DND-41 (cell line): Measurements from ENCODE around the gene RAB30.

Source experiments
- EZH2 ChIP-seq: IDR thresholded peaks from 3 replicates; pipeline ENCODE4 v1.6.1; 2012; ENCODE audit warnings: borderline replicate concordance, low read depth, mild to moderate bottlenecking, moderate library complexity, low read length, inconsistent platforms; ENCODE audit not compliant: severe bottlenecking
- TF ChIP-seq, protein P1 (sequence below): IDR thresholded peaks from 2 replicates; pipeline ENCODE4 v1.5.1; 2012; ENCODE audit warnings: borderline replicate concordance, low read length, moderate library complexity, mild to moderate bottlenecking; ENCODE audit not compliant: poor library complexity, severe bottlenecking; ENCODE audit errors: extremely low read depth

DNA sequence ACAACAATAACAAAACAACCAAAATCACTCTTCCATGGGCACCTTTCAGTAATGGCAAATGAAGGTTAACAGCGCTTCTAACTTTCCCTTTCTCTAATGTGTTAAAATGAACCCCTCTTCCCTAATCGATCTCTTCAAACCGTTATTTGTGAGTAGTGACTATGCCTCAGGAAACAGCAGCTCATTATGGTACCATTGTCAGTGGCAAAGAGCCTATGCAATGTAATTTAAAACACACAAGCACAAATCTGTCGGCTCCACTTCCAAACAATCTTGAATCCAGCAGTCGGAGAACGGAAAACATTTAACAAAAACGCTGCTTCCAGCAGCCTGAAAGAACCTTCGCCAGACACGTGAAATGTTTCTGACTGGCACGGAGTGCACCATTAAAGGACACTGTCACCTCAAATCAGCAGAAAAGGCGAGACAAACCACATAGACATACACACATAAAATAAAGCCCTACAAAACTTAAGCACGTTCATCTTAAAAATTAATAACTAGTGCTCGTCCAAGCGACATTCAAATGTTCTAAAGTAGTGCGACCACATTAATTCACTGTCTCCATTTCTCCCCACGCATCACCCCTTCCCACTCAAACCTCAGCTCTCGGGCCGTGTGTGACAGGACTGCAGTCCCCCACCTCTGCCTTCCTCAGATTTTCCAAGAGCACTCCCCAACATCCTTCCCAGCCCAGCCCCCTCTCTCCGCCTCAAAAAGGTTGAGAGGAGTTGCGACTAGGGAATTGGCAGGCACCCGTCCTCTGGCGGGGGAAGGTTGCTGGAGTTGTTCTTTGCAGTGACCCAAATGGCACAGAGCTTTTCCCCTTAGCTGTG, 748 bp downstream of the RAB30 start:
- TF ChIP-seq, protein P1, sequence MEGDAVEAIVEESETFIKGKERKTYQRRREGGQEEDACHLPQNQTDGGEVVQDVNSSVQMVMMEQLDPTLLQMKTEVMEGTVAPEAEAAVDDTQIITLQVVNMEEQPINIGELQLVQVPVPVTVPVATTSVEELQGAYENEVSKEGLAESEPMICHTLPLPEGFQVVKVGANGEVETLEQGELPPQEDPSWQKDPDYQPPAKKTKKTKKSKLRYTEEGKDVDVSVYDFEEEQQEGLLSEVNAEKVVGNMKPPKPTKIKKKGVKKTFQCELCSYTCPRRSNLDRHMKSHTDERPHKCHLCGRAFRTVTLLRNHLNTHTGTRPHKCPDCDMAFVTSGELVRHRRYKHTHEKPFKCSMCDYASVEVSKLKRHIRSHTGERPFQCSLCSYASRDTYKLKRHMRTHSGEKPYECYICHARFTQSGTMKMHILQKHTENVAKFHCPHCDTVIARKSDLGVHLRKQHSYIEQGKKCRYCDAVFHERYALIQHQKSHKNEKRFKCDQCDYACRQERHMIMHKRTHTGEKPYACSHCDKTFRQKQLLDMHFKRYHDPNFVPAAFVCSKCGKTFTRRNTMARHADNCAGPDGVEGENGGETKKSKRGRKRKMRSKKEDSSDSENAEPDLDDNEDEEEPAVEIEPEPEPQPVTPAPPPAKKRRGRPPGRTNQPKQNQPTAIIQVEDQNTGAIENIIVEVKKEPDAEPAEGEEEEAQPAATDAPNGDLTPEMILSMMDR = no peak
- TF ChIP-seq EZH2 = no peak
